Fibroblast of lung (primary cell): ENCODE results near the gene RB1.

Experiments
- EZH2 ChIP-seq: IDR thresholded peaks from 2 replicates; pipeline ENCODE4 v1.5.1; 2012; ENCODE audit warnings: low read length, control low read depth, mild to moderate bottlenecking; ENCODE audit errors: missing control alignments
- TF ChIP-seq, protein P1 (sequence below), 2 donors: IDR thresholded peaks in 1 of 2; conservative IDR thresholded peaks in 1 of 2; 1 replicate in 1 of 2; 2 replicates in 1 of 2; pipeline ENCODE4 v1.5.1; 2011 to 2012; ENCODE audit warnings: low read length in 2 of 2, control low read depth in 1 of 2, inconsistent platforms in 1 of 2, low read depth in 1 of 2, mild to moderate bottlenecking in 1 of 2

DNA sequence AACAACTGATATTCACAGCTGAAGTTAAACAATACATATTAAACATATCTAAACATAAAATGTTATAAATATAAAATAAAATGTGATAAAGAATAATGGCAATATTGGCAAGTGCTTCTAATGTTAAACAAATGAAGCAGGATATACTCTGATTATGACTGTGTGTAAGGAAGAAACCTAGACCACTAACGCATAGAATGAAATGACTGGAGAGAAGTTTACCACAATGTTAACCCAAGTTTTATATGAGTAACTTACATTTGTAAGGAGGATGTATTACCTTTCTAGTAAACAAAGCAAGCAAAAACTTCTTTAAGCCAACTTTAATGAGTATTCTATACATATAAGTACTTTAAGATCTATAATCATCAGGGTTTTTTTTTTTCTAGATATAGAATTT is 43.0 kb downstream of the RB1 start:
- no peak for TF ChIP-seq EZH2
- TF ChIP-seq, protein P1, sequence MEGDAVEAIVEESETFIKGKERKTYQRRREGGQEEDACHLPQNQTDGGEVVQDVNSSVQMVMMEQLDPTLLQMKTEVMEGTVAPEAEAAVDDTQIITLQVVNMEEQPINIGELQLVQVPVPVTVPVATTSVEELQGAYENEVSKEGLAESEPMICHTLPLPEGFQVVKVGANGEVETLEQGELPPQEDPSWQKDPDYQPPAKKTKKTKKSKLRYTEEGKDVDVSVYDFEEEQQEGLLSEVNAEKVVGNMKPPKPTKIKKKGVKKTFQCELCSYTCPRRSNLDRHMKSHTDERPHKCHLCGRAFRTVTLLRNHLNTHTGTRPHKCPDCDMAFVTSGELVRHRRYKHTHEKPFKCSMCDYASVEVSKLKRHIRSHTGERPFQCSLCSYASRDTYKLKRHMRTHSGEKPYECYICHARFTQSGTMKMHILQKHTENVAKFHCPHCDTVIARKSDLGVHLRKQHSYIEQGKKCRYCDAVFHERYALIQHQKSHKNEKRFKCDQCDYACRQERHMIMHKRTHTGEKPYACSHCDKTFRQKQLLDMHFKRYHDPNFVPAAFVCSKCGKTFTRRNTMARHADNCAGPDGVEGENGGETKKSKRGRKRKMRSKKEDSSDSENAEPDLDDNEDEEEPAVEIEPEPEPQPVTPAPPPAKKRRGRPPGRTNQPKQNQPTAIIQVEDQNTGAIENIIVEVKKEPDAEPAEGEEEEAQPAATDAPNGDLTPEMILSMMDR (conservative IDR thresholded peaks at IDR 0.05 in 1 of 2, IDR thresholded peaks at IDR 0.05 in 1 of 2; ENCODE audit: low read depth in 1 of 2, low read length in 2 of 2): no peak
